ENCODE data around the gene PRX. TPM values are rescaled to one million over a fixed set of nuclear protein-coding genes. Genes with fewer than 3 reads are reported as not detected.
A peak's percentile ranks its signal among the peaks of the same experiment; 100 is the strongest.

PRX gene
- total and polyA plus RNA-seq, 2 of the 13 experiments (the other 11 are each of a cell fraction or from before 2014, with no cell fraction given) = 0.66 TPM

DNA sequence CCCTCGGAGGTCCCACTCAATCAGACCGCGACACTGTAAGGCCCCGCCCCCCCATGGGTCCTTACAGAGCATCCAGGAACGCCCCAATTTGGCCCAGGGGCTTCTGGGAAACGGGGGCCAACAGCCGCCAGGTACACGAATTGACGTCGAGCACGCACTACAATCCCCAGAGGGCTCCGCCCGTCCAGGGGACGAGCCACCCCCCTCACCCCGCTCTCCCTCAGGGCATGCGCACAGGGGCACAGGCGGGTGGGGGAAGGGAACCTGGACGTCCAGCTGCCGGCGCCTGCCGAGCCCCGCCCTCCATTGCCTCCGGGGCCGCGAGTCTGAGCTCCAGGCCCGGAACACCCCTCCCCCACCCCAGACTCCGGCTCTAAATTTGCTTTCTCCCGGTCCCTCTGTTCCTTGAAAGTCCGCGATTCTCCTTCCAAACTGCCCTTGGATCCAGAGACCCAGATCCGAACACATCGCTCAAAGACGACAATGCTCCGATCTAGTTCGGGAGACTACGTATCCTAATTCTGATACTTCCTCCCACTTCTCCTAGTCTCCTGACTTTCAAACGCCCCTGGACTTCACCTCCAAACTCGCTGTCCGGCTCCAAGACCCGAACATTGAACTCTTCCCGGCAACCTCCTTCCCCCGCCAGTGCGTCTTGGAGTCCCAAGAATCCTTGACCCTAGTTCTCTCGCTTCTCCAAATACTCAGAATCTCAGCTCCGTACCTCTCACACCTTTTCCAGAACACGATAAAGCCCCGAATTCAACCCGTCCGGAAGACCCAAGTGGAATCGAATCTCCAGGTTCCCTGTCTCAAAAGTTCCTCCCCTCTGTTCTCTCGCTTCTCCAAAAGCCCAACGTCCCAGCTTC, 30.2 kb upstream of the PRX start (continued):
- TF ChIP-seq ZNF407 (CRISPR knock-in tag; IDR thresholded peaks at IDR 0.05; ENCODE audit: not compliant biosample characterization) (no peak), KLF12 (CRISPR knock-in tag; IDR thresholded peaks at IDR 0.05; ENCODE audit: borderline replicate concordance) (no peak), ZNF543 (CRISPR knock-in tag; IDR thresholded peaks at IDR 0.05) (no peak), BHLHE40 (IDR thresholded peaks at IDR 0.05; ENCODE audit: low read length) (no peak), HES4 (CRISPR knock-in tag; IDR thresholded peaks at IDR 0.05; ENCODE audit: borderline replicate concordance) (no peak), KDM2A (CRISPR knock-in tag; IDR thresholded peaks at IDR 0.05; ENCODE audit: borderline replicate concordance, low read depth) (peak; percentile 37; the same call in 1 of the 2 replicates), NR1H2 (CRISPR knock-in tag; IDR thresholded peaks at IDR 0.05; ENCODE audit: borderline replicate concordance, low read depth) (no peak), FOXC1 (CRISPR knock-in tag; IDR thresholded peaks at IDR 0.05; ENCODE audit: borderline replicate concordance) (peak; percentile 73; the same call in 1 of the 2 replicates), SALL1 (CRISPR knock-in tag; IDR thresholded peaks at IDR 0.05) (peak; percentile 60; the same call in 1 of the 2 replicates), ZNF30 (CRISPR knock-in tag; IDR thresholded peaks at IDR 0.05) (no peak), ZBTB43 (CRISPR knock-in tag; conservative IDR thresholded peaks at IDR 0.05) (no peak), ZNF501 (CRISPR knock-in tag; IDR thresholded peaks at IDR 0.05) (no peak; the same call in 1 of the 2 replicates), ZNF460 (CRISPR knock-in tag; IDR thresholded peaks at IDR 0.05; ENCODE audit: borderline replicate concordance) (no peak), ISX (CRISPR knock-in tag; conservative IDR thresholded peaks at IDR 0.05) (no peak), ZNF224 (CRISPR knock-in tag; IDR thresholded peaks at IDR 0.05) (no peak), ZBTB3 (CRISPR knock-in tag; IDR thresholded peaks at IDR 0.05; ENCODE audit: borderline replicate concordance, low read depth) (no peak), MTF2 (CRISPR knock-in tag; IDR thresholded peaks at IDR 0.05; ENCODE audit: borderline replicate concordance) (no peak), NRL (CRISPR knock-in tag; IDR thresholded peaks at IDR 0.05; ENCODE audit: borderline replicate concordance) (no peak)
- TF ChIP-seq, protein P1, sequence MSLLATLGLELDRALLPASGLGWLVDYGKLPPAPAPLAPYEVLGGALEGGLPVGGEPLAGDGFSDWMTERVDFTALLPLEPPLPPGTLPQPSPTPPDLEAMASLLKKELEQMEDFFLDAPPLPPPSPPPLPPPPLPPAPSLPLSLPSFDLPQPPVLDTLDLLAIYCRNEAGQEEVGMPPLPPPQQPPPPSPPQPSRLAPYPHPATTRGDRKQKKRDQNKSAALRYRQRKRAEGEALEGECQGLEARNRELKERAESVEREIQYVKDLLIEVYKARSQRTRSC (CRISPR knock-in tag; IDR thresholded peaks at IDR 0.05; ENCODE audit: low read depth) = no peak

Measured in HepG2 (cell line).